Caco-2 (cell line): ENCODE data around the gene MTM1. TPM values are rescaled to one million over a fixed set of nuclear protein-coding genes. Genes with fewer than 3 reads are reported as not detected.

Experiments used
- BruUV-seq: library from RNA; stranded (reverse); fragments of 400-500 nt; replicated peaks from 2 replicates; lab custom pipeline; 2021; lab: Mats Ljungman, UMichigan
- CTCF ChIA-PET: fragments of 300-600 bp; sonication (Branson Sonifier 250); formaldehyde crosslinking; loops from one replicate; lab custom pipeline; 2022; ENCODE audit warnings: antibody characterized with exemption; lab: Charles Lee
- POLR2A ChIA-PET: fragments of 300-600 bp; sonication (Branson Sonifier 250); formaldehyde crosslinking; loops from one replicate; lab custom pipeline; 2022; ENCODE audit warnings: antibody characterized with exemption; lab: Charles Lee
- DNase-seq, 2 experiments: peaks; one replicate each; pipeline versions ENCODE4 v3.0.0 to v3.0.0-alpha.2; 2020 to 2022
- H3K27me3 ChIP-seq: replicated peaks from 2 replicates; pipeline ENCODE4 v1.6.0; 2011; ENCODE audit warnings: low read length; ENCODE audit not compliant: control insufficient read depth, insufficient read depth
- H3K36me3 ChIP-seq: 2 replicates; pipeline ENCODE4 v1.5.1; 2011; ENCODE audit warnings: low read length; ENCODE audit not compliant: control insufficient read depth, insufficient read depth
- H3K4me1 ChIP-seq: fragments of 250-450 bp; sonication (Bioruptor Pico); 2 replicates; pipeline ENCODE4 v1.5.1; 2020; ENCODE audit warnings: mild to moderate bottlenecking
- H3K4me3 ChIP-seq: 2 replicates; pipeline ENCODE4 v1.5.1; 2011; ENCODE audit warnings: low read depth, mild to moderate bottlenecking, control low read depth, low read length
- H3K9me3 ChIP-seq: fragments of 250-450 bp; sonication (Bioruptor Pico); 2 replicates; pipeline ENCODE4 v1.5.1; 2020; ENCODE audit warnings: mild to moderate bottlenecking, moderate library complexity
- H3K27ac Mint-ChIP-seq: one replicate; pipeline ENCODE4 v1.8.0; 2022; ENCODE audit warnings: mixed read lengths; ENCODE audit not compliant: unreplicated experiment
- H3K27me3 Mint-ChIP-seq: one replicate; pipeline ENCODE4 v1.8.0; 2022; ENCODE audit warnings: mixed read lengths; ENCODE audit not compliant: insufficient read depth, unreplicated experiment
- H3K36me3 Mint-ChIP-seq: one replicate; pipeline ENCODE4 v1.8.0; 2022; ENCODE audit warnings: mild to moderate bottlenecking, mixed read lengths; ENCODE audit not compliant: insufficient read depth, unreplicated experiment
- H3K4me1 Mint-ChIP-seq: one replicate; pipeline ENCODE4 v1.8.0; 2022; ENCODE audit warnings: low read depth, mixed read lengths; ENCODE audit not compliant: unreplicated experiment
- H3K4me3 Mint-ChIP-seq: one replicate; pipeline ENCODE4 v1.8.0; 2022; ENCODE audit warnings: mild to moderate bottlenecking, moderate library complexity, mixed read lengths; ENCODE audit not compliant: unreplicated experiment
- H3K9me3 Mint-ChIP-seq: one replicate; pipeline ENCODE4 v1.8.0; 2022; ENCODE audit warnings: mixed read lengths; ENCODE audit not compliant: unreplicated experiment
- CTCF ChIP-seq, 2 experiments: fragments of 200-600 bp in 1 of 2; IDR thresholded peaks; 1 replicate in 1 of 2; 2 replicates in 1 of 2; pipeline versions ENCODE4 v1.5.1 to v1.8.0; 2011 to 2022; ENCODE audit warnings: antibody characterized with exemption in 1 of 2, control low read depth in 1 of 2, inconsistent platforms in 1 of 2, low read depth in 1 of 2, low read length in 1 of 2, mild to moderate bottlenecking in 1 of 2, moderate library complexity in 1 of 2; ENCODE audit not compliant: insufficient read depth in 1 of 2, severe bottlenecking in 1 of 2, unreplicated experiment in 1 of 2
- intact Hi-C: fragments of 100-400 bp; cut with micrococcal nuclease; formaldehyde crosslinking; loops from one replicate; pipeline ENCODE4 v1.10.0; 2022; ENCODE audit not compliant: unreplicated experiment
- total RNA-seq: library from RNA; stranded (reverse); gene quantifications from 2 replicates; pipeline ENCODE4 v1.2.3, GENCODE V29; 2022

The MTM1 gene
- total RNA-seq, 1 experiment from 2014 or later: 9.7 TPM

DNA sequence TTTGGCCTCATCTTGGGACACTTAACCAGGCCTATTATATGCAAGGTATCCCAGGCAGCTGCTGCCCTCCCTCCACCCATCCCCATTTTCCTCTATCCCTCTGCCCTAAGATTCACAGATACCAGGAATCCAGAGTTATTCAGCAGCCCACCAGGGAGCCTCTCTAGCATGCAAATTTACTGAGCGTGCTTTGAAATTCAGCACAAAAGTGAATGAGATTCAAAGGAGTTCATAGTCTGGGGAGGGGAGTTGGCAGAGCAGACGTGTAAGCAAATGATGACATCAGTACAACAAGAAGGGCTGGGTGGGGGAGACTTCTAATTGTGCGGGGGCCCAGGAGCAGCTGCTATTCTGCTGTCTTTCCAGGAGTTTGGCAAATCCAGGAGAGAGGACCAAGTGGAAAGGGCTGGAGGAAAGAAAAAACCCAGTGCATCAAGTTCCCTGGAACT is 1.7 kb upstream of the MTM1 start:
- no peaks in the 10 kb centered on the region for H3K9me3 ChIP-seq
- CTCF ChIA-PET: no interaction called here
- no peaks in the 10 kb centered on the region for H3K36me3 Mint-ChIP-seq
- H3K27ac Mint-ChIP-seq: no peak overlapping the region
- no peaks in the 10 kb centered on the region for H3K36me3 ChIP-seq
- peaks cover 10% of the 10 kb centered on the region; the same call in 1 of the 2 replicates for H3K4me1 ChIP-seq
- POLR2A ChIA-PET: no interaction called here
- no peak overlapping the region for H3K4me3 Mint-ChIP-seq
- TF ChIP-seq CTCF (IDR thresholded peaks at IDR 0.05; ENCODE audit: insufficient read depth in 1 of 2, low read depth in 1 of 2, low read length in 1 of 2, severe bottlenecking in 1 of 2, unreplicated experiment in 1 of 2): no peak
- BruUV-seq: no TSS peak
- intact Hi-C loops: no loop called here
- H3K9me3 Mint-ChIP-seq: no peaks in the 10 kb centered on the region
- no peaks in the 10 kb centered on the region for H3K27me3 Mint-ChIP-seq
- no peaks in the 10 kb centered on the region for H3K4me1 Mint-ChIP-seq
- no peak for DNase-seq
- H3K27me3 ChIP-seq: no peaks in the 10 kb centered on the region
- H3K4me3 ChIP-seq: no peak overlapping the region

DNA sequence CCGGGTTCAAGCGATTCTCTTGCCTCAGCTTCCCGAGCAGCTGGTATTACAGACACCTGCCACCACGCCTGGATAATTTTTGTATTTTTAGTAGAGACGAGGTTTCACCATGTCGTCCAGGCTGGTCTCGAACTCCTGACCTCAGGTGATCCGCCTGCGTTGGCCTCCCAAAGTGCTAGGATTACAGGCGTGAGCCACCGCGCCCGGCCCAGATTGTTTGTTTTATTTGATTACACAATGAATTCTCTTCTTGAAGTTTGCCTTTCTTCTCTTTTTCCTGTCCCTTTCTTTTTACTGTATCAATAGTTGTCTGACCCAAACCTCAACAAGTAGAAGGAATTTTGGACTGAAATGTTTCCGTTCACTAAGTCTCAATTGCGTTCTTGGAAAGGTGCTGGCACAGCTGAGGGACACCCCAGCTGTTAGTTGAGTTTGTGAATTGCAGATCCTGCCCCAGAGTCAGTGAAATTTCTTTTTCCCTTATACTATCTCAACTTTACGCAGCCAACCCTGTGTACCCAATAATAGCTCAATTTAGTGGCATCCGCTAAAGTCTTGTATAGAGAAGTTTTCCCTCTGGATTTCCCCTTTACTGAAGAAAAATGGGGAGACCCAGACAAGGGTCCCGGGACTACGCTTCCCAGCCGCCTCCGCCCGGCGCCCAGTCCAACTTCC is 639 bp upstream of the MTM1 start:
- peak overlapping the region; percentile 70 for H3K4me3 Mint-ChIP-seq
- no peaks in the 10 kb centered on the region for H3K36me3 Mint-ChIP-seq
- no peaks in the 10 kb centered on the region for H3K9me3 Mint-ChIP-seq
- peak overlapping the region; percentile 76 for H3K27ac Mint-ChIP-seq
- CTCF ChIA-PET: no interaction called here
- TF ChIP-seq CTCF (IDR thresholded peaks at IDR 0.05; ENCODE audit: insufficient read depth in 1 of 2, low read depth in 1 of 2, low read length in 1 of 2, severe bottlenecking in 1 of 2, unreplicated experiment in 1 of 2): no peak
- BruUV-seq: no TSS peak
- no peaks in the 10 kb centered on the region for H3K27me3 ChIP-seq
- intact Hi-C loops: loop anchor here (1.0 kb wide), 1 partner anchor 20 kb away; no protein-coding TSS in a partner anchor
- H3K4me1 Mint-ChIP-seq: no peaks in the 10 kb centered on the region
- H3K4me3 ChIP-seq: peak overlapping the region; percentile 16
- no peaks in the 10 kb centered on the region for H3K9me3 ChIP-seq
- DNase-seq: no peak
- peaks cover 10% of the 10 kb centered on the region; the same call in 1 of the 2 replicates for H3K4me1 ChIP-seq
- H3K27me3 Mint-ChIP-seq: no peaks in the 10 kb centered on the region
- no peaks in the 10 kb centered on the region for H3K36me3 ChIP-seq
- POLR2A ChIA-PET: no interaction called here

- Histone ChIP-seq H3K4me3 (peak overlapping the region; percentile 75), H3K4me1 (peaks cover 10% of the 10 kb centered on the region; the same call in 1 of the 2 replicates), H3K27me3 (no peaks in the 10 kb centered on the region), H3K36me3 (no peaks in the 10 kb centered on the region), H3K9me3 (no peaks in the 10 kb centered on the region)
- Mint-ChIP-seq H3K27me3 (no peaks in the 10 kb centered on the region), H3K27ac (no peak overlapping the region), H3K9me3 (no peaks in the 10 kb centered on the region), H3K4me1 (no peaks in the 10 kb centered on the region), H3K36me3 (no peaks in the 10 kb centered on the region), H3K4me3 (peak overlapping the region; percentile 70)
- ChIA-PET CTCF (no interaction called here), POLR2A (interaction anchor here (0.5 kb wide), 1 partner anchor 630 kb away, joined by 11 read pairs; no protein-coding TSS in a partner anchor)
- no TSS peak for BruUV-seq
- intact Hi-C loops: no loop called here
- DNase-seq: no peak
- no peak for TF ChIP-seq CTCF (IDR thresholded peaks at IDR 0.05; ENCODE audit: insufficient read depth in 1 of 2, low read depth in 1 of 2, low read length in 1 of 2, severe bottlenecking in 1 of 2, unreplicated experiment in 1 of 2)
These were observed 695 bp downstream of the MTM1 start for GRCh38 chrX:150569155-150569477.
